PFSK-1 (cell line): ENCODE measurements around the gene TOX2.

Experiments used
- FOXP2 ChIP-seq: optimal IDR thresholded peaks from 2 replicates; pipeline ENCODE3; 2011; ENCODE audit warnings: borderline replicate concordance, control low read depth, inconsistent platforms; ENCODE audit not compliant: insufficient read depth; ENCODE audit errors: extremely low read length, extremely low read depth
- POLR2AphosphoS5 ChIP-seq: IDR thresholded peaks from 2 replicates; pipeline ENCODE4 v1.6.1; 2012; ENCODE audit warnings: low read depth, mild to moderate bottlenecking, control low read depth, low read length, moderate library complexity
- SIN3A ChIP-seq: IDR thresholded peaks from 2 replicates; pipeline ENCODE4 v1.6.1; 2012; ENCODE audit warnings: mild to moderate bottlenecking, low read length, moderate library complexity, borderline replicate concordance; ENCODE audit not compliant: insufficient read depth
- TAF1 ChIP-seq: IDR thresholded peaks from 2 replicates; pipeline ENCODE4 v1.6.1; 2012; ENCODE audit warnings: low read length, control low read depth, borderline replicate concordance; ENCODE audit not compliant: insufficient read depth
- TF ChIP-seq, protein P1 (sequence below), 2 experiments: IDR thresholded peaks; 2 replicates each; pipeline versions ENCODE4 v1.6.1 to v1.8.0; 2011 to 2012; ENCODE audit warnings: low read depth in 2 of 2, low read length in 2 of 2, control low read depth in 1 of 2, inconsistent platforms in 1 of 2, mild to moderate bottlenecking in 1 of 2, moderate library complexity in 1 of 2; ENCODE audit not compliant: insufficient read depth in 1 of 2

TOX2 gene

GRCh38 chr20:44087051-44087856 lies 172.6 kb downstream of the TOX2 start:
- TF ChIP-seq POLR2AphosphoS5 (no peak), FOXP2 (no peak), TAF1 (no peak), SIN3A (no peak)
- TF ChIP-seq, protein P1, sequence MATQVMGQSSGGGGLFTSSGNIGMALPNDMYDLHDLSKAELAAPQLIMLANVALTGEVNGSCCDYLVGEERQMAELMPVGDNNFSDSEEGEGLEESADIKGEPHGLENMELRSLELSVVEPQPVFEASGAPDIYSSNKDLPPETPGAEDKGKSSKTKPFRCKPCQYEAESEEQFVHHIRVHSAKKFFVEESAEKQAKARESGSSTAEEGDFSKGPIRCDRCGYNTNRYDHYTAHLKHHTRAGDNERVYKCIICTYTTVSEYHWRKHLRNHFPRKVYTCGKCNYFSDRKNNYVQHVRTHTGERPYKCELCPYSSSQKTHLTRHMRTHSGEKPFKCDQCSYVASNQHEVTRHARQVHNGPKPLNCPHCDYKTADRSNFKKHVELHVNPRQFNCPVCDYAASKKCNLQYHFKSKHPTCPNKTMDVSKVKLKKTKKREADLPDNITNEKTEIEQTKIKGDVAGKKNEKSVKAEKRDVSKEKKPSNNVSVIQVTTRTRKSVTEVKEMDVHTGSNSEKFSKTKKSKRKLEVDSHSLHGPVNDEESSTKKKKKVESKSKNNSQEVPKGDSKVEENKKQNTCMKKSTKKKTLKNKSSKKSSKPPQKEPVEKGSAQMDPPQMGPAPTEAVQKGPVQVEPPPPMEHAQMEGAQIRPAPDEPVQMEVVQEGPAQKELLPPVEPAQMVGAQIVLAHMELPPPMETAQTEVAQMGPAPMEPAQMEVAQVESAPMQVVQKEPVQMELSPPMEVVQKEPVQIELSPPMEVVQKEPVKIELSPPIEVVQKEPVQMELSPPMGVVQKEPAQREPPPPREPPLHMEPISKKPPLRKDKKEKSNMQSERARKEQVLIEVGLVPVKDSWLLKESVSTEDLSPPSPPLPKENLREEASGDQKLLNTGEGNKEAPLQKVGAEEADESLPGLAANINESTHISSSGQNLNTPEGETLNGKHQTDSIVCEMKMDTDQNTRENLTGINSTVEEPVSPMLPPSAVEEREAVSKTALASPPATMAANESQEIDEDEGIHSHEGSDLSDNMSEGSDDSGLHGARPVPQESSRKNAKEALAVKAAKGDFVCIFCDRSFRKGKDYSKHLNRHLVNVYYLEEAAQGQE (IDR thresholded peaks at IDR 0.05; ENCODE audit: insufficient read depth in 1 of 2, low read depth in 2 of 2, low read length in 2 of 2) = no peak

- TF ChIP-seq, protein P1 (IDR thresholded peaks at IDR 0.05; ENCODE audit: insufficient read depth in 1 of 2, low read depth in 2 of 2, low read length in 2 of 2) = no peak
- TF ChIP-seq SIN3A = no peak
- TF ChIP-seq POLR2AphosphoS5 = no peak
- TF ChIP-seq FOXP2 = no peak
- TF ChIP-seq TAF1 = no peak
Observed at GRCh38 chr20:44087857-44088120, 173.1 kb downstream of the TOX2 start.

- TF ChIP-seq FOXP2 (no peak), POLR2AphosphoS5 (no peak), SIN3A (no peak), TAF1 (no peak)
- TF ChIP-seq, protein P1 (IDR thresholded peaks at IDR 0.05; ENCODE audit: insufficient read depth in 1 of 2, low read depth in 2 of 2, low read length in 2 of 2) = no peak
Observed at GRCh38 chr20:44089987-44090674, 175.5 kb downstream of the TOX2 start.

GRCh38 chr20:44091026-44091425 lies 176.4 kb downstream of the TOX2 start:
- TF ChIP-seq, protein P1 (IDR thresholded peaks at IDR 0.05; ENCODE audit: insufficient read depth in 1 of 2, low read depth in 2 of 2, low read length in 2 of 2) = no peak
- no peak for TF ChIP-seq POLR2AphosphoS5
- no peak for TF ChIP-seq FOXP2
- no peak for TF ChIP-seq TAF1
- TF ChIP-seq SIN3A = no peak
